K562 (cell line): Measurements from ENCODE around the gene MATK. TPM values are rescaled to one million over a fixed set of nuclear protein-coding genes. Genes with fewer than 3 reads are reported as not detected.

Experiments used
- ATAC-seq: fragments of 200-7000 bp; cut with Tn5 transposase; 3 replicates; pipeline ENCODE4 v1.9.1; 2020; ENCODE audit warnings: moderate library complexity
- BruUV-seq: library from RNA; stranded (reverse); fragments of 400-500 nt; replicated peaks from 2 replicates; lab custom pipeline; 2021; lab: Mats Ljungman, UMichigan
- CTCF ChIA-PET: fragments of 300-600 bp; formaldehyde crosslinking; extraction: SDS; loops from one replicate; lab custom pipeline; 2021; ENCODE audit warnings: low intra/inter-chr PET ratio; lab: Yijun Ruan, JAX
- POLR2A ChIA-PET: fragments of 300-600, 350-650 bp; sonication (Branson Sonifier 250); formaldehyde crosslinking; extraction: SDS; loops from one replicate; lab custom pipeline; 2021; ENCODE audit warnings: antibody characterized with exemption, inconsistent platforms; lab: Yijun Ruan, JAX
- DNase-seq, 4 experiments: peaks; one replicate each; pipeline versions ENCODE4 v3.0.0 to v3.0.0-alpha.2; 2011 to 2018; ENCODE audit warnings: low spot score in 3 of 4, mixed read lengths in 3 of 4; ENCODE audit errors: extremely low read depth in 1 of 4
- FAIRE-seq: peaks from 2 replicates; lab custom pipeline; 2011; peaks lifted over from hg19 to GRCh38; lab: Jason Lieb, UNC
- H2AFZ ChIP-seq: 2 replicates; pipeline ENCODE4 v1.6.0; 2011; ENCODE audit warnings: low read depth, low read length, control low read depth, inconsistent platforms
- H3K27ac ChIP-seq: fragments of 200-600 bp; 3 replicates; pipeline ENCODE4 v1.8.0; 2011; ENCODE audit warnings: low read depth, mild to moderate bottlenecking, control low read depth, inconsistent platforms, low read length, moderate library complexity, mixed read lengths; ENCODE audit errors: extremely low read depth
- H3K27me3 ChIP-seq, 2 experiments: fragments of 300-600 bp in 1 of 2; 2 replicates in 1 of 2; 3 replicates in 1 of 2; pipeline versions ENCODE4 v1.6.0 to v1.8.0; 2011; ENCODE audit warnings: inconsistent platforms in 2 of 2, low read length in 2 of 2, mild to moderate bottlenecking in 1 of 2, mixed read lengths in 1 of 2, moderate library complexity in 1 of 2; ENCODE audit not compliant: control insufficient read depth in 2 of 2, insufficient read depth in 2 of 2
- H3K36me3 ChIP-seq: fragments of 300-600 bp; 3 replicates; pipeline ENCODE4 v1.8.0; 2011; ENCODE audit warnings: mild to moderate bottlenecking, low read length, inconsistent platforms; ENCODE audit not compliant: control insufficient read depth, insufficient read depth
- H3K4me1 ChIP-seq, 2 experiments: fragments of 200-600 bp in 1 of 2; replicated peaks in 1 of 2; 2 replicates in 1 of 2; 3 replicates in 1 of 2; pipeline versions ENCODE4 v1.5.1 to v1.8.0; 2011; ENCODE audit warnings: inconsistent platforms in 2 of 2, low read length in 2 of 2, mild to moderate bottlenecking in 1 of 2, mixed read lengths in 1 of 2, moderate library complexity in 1 of 2; ENCODE audit not compliant: control insufficient read depth in 2 of 2, insufficient read depth in 2 of 2
- H3K4me2 ChIP-seq: 2 replicates; pipeline ENCODE4 v1.6.1; 2011; ENCODE audit warnings: low read length, control low read depth, inconsistent platforms, mixed read lengths; ENCODE audit not compliant: insufficient read depth
- H3K4me3 ChIP-seq: fragments of 200-600 bp; sonication (generic), shearing (Covaris generic); 2 replicates; pipeline ENCODE4 v1.5.1; 2016; ENCODE audit warnings: control low read depth, inconsistent platforms
- H3K79me2 ChIP-seq: fragments of 200-600 bp; 3 replicates; pipeline ENCODE4 v1.8.0; 2011; ENCODE audit warnings: low read length, inconsistent platforms; ENCODE audit not compliant: control insufficient read depth, insufficient read depth
- H3K9ac ChIP-seq, 2 experiments: 2 replicates each; pipeline versions ENCODE4 v1.6.0 to v1.6.1; 2011; ENCODE audit warnings: low read depth in 2 of 2, low read length in 2 of 2, control low read depth in 1 of 2, inconsistent platforms in 1 of 2, mild to moderate bottlenecking in 1 of 2, mixed read lengths in 1 of 2; ENCODE audit not compliant: insufficient read depth in 1 of 2
- H3K9me1 ChIP-seq: one replicate; pipeline ENCODE4 v1.6.0; 2011; ENCODE audit warnings: inconsistent platforms, mild to moderate bottlenecking, low read length, moderate library complexity; ENCODE audit not compliant: control insufficient read depth, insufficient read depth
- H3K9me3 ChIP-seq: replicated peaks from 2 replicates; pipeline ENCODE4 v1.5.1; 2011; ENCODE audit warnings: low read depth, low read length, inconsistent platforms; ENCODE audit not compliant: control insufficient read depth, insufficient read depth
- H4K20me1 ChIP-seq: replicated peaks from 2 replicates; pipeline ENCODE4 v1.6.1; 2011; ENCODE audit warnings: low read length, inconsistent platforms, mixed read lengths; ENCODE audit not compliant: control insufficient read depth, insufficient read depth
- BCOR ChIP-seq: fragments of 450-650 bp; IDR thresholded peaks from 2 replicates; pipeline ENCODE4 v1.6.1; 2016
- GATA2 ChIP-seq: sonication (generic); formaldehyde crosslinking; IDR thresholded peaks from 2 replicates; pipeline ENCODE4 v1.4.0; 2020; ENCODE audit warnings: mild to moderate bottlenecking, missing genetic modification reagents
- HIVEP1 ChIP-seq: fragments of 250-450 bp; sonication (Bioruptor Pico); IDR thresholded peaks from 2 replicates; pipeline ENCODE4 v1.4.0; 2020; ENCODE audit warnings: mild to moderate bottlenecking
- KDM1A ChIP-seq, 2 experiments: fragments of 450-650 bp; IDR thresholded peaks; 2 replicates each; pipeline ENCODE4 v1.6.1; 2016; ENCODE audit warnings: mild to moderate bottlenecking in 2 of 2
- SNRNP70 ChIP-seq: fragments of 200-400 bp; formaldehyde crosslinking; optimal IDR thresholded peaks from 2 replicates; pipeline ENCODE3; 2017; ENCODE audit warnings: low read depth, low read length
- ZBTB1 ChIP-seq: sonication (generic); formaldehyde crosslinking; IDR thresholded peaks from 2 replicates; pipeline ENCODE4 v1.8.1; 2023; ENCODE audit warnings: missing genetic modification reagents, low read depth, mild to moderate bottlenecking, borderline replicate concordance
- ZFP36 ChIP-seq: fragments of 150-350 bp; IDR thresholded peaks from 2 replicates; pipeline ENCODE4 v1.6.1; 2018; ENCODE audit warnings: low read length, low read depth; ENCODE audit not compliant: partially characterized antibody
- ZNF12 ChIP-seq: sonication (generic); formaldehyde crosslinking; IDR thresholded peaks from 2 replicates; pipeline ENCODE4 v1.4.0; 2020; ENCODE audit warnings: mild to moderate bottlenecking, missing genetic modification reagents
- ZNF224 ChIP-seq: sonication (generic); formaldehyde crosslinking; IDR thresholded peaks from 2 replicates; pipeline ENCODE4 v1.8.0; 2022; ENCODE audit warnings: mild to moderate bottlenecking, missing genetic modification reagents
- ZNF436 ChIP-seq: fragments of 250-450, 450-650 bp; sonication (Bioruptor Pico); formaldehyde crosslinking; IDR thresholded peaks from 2 replicates; pipeline ENCODE4 v1.7.0; 2020; ENCODE audit warnings: mild to moderate bottlenecking
- ZNF507 ChIP-seq: conservative IDR thresholded peaks from 2 replicates; pipeline ENCODE4 v1.6.1; 2017; ENCODE audit warnings: missing genetic modification characterization, missing compliant biosample characterization
- WGBS: fragments of 100-300 bp; shearing (Covaris generic); methylation state at CpG from one replicate; pipeline ENCODE4 v1.1.6; 2016; ENCODE audit warnings: low coverage, mixed read lengths; ENCODE audit not compliant: insufficient coverage; ENCODE audit errors: missing lambda C conversion rate; 5-methylcytosine and 5-hydroxymethylcytosine counted together
- in situ Hi-C: fragments of 300-500 bp; cut with MboI; formaldehyde crosslinking; loops from 4 replicates; pipeline ENCODE4 v1.15.0; 2018; ENCODE audit warnings: inconsistent platforms, mixed read lengths
- intact Hi-C: fragments of 100-400 bp; cut with micrococcal nuclease; formaldehyde crosslinking; loops from 2 replicates; pipeline ENCODE4 v1.14.2; 2022
- polyA plus RNA-seq, 8 experiments: library from polyadenylated mRNA; depleted of rRNA in 4 of 8; stranded (reverse) in 5 of 8; unstranded in 3 of 8; fragments of >200 nt; fragmentation: Nextera tagmentation in 2 of 8; fragmentation: Illumina TruSeq in 1 of 8; extraction: Ambion mirVana in 2 of 8; extraction: Trizol in 1 of 8; gene quantifications; 2 replicates each; pipeline versions ENCODE4 v1.2.1 to v1.2.3, GENCODE V29; 2011 to 2014; ENCODE audit warnings: inconsistent platforms in 1 of 8, missing spikeins in 1 of 8
- total RNA-seq, 7 experiments: library from RNA; depleted of rRNA in 6 of 7; stranded (reverse); fragments of >200 nt in 6 of 7; fragmentation: Illumina TruSeq in 2 of 7; extraction: Trizol in 2 of 7; gene quantifications; 2 replicates each; pipeline versions ENCODE4 v1.2.1 to v1.2.3, GENCODE V29; 2011 to 2021; ENCODE audit warnings: low replicate concordance in 1 of 7
- TF ChIP-seq, protein P1 (sequence below): IDR thresholded peaks from 3 replicates; pipeline ENCODE4 v1.6.1; 2011; ENCODE audit warnings: borderline replicate concordance, mild to moderate bottlenecking, moderate library complexity; ENCODE audit not compliant: insufficient read length; ENCODE audit errors: extremely low read depth

MATK gene
- total and polyA plus RNA-seq, 9 of the 15 experiments (the other 6 are each of a cell fraction or from before 2014, with no cell fraction given): 0.08 to 41.5 (median 21.4) TPM

DNA sequence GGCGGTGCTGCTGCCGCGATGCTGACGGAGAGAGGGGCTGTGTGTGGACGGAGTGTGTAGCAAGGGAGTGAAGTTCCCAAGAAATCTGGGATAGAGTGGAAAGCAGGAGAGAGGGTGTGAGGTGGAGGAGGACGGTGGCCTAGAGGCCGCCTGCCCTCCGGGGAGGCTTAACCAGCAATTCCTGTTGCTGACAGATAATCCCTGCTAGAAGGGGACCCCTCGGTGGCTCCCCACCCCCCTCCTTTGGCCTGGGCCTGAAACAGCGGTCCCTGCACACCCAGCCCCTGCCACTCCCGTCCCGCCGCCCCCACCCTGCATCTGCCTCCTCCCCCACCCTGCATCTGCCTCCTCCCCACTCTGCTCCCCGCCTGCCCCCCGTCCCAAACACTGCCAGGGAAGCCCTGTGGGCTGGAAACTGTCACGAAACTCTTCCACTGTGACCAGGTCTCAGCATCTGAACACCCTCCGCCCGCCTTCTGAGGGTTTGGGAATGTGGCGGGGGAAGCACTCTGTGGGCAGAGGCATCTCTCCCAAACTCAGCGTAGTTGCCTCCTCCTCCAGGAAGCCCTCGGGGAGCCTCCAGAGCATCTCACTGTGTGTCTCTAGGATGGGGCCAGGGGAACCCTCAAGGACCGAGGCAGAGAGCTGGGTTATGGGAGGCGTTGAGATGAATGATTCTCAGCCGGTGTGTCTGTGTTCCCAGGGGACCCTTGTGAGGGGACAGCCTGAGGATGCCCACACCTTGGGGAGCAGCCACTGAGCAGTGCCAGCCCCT, 17.1 kb upstream of the MATK start:
- H4K20me1 ChIP-seq: no peaks in the 10 kb centered on the region
- no peak for DNase-seq
- no peaks in the 10 kb centered on the region for H3K79me2 ChIP-seq
- no peaks in the 10 kb centered on the region for H3K36me3 ChIP-seq
- no peak overlapping the region for H3K27ac ChIP-seq
- POLR2A ChIA-PET: interaction anchor here (0.6 kb wide), 1 partner anchor 52 kb away, joined by 3 read pairs; no protein-coding TSS in a partner anchor
- BruUV-seq: no TSS peak
- ATAC-seq: no peak
- no peak overlapping the region for H3K4me2 ChIP-seq
- peak; percentile 43 to 48; a peak in 2 of 4 replicates for TF ChIP-seq KDM1A (IDR thresholded peaks at IDR 0.05)
- TF ChIP-seq ZNF436: peak; percentile 64; the same call in 1 of the 2 replicates
- TF ChIP-seq BCOR: peak; percentile 48; the same call in 1 of the 2 replicates
- no peak for TF ChIP-seq SNRNP70
- no peak for TF ChIP-seq ZBTB1
- TF ChIP-seq ZFP36: peak; percentile 98
- no peak for TF ChIP-seq ZNF224 (CRISPR knock-in tag)
- TF ChIP-seq, protein P1, sequence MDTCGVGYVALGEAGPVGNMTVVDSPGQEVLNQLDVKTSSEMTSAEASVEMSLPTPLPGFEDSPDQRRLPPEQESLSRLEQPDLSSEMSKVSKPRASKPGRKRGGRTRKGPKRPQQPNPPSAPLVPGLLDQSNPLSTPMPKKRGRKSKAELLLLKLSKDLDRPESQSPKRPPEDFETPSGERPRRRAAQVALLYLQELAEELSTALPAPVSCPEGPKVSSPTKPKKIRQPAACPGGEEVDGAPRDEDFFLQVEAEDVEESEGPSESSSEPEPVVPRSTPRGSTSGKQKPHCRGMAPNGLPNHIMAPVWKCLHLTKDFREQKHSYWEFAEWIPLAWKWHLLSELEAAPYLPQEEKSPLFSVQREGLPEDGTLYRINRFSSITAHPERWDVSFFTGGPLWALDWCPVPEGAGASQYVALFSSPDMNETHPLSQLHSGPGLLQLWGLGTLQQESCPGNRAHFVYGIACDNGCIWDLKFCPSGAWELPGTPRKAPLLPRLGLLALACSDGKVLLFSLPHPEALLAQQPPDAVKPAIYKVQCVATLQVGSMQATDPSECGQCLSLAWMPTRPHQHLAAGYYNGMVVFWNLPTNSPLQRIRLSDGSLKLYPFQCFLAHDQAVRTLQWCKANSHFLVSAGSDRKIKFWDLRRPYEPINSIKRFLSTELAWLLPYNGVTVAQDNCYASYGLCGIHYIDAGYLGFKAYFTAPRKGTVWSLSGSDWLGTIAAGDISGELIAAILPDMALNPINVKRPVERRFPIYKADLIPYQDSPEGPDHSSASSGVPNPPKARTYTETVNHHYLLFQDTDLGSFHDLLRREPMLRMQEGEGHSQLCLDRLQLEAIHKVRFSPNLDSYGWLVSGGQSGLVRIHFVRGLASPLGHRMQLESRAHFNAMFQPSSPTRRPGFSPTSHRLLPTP: peak; percentile 19
- no peak for TF ChIP-seq GATA2 (CRISPR knock-in tag)
- no peak for TF ChIP-seq HIVEP1
- TF ChIP-seq ZNF12: no peak
- TF ChIP-seq ZNF507: no peak
- in situ Hi-C loops (no loop called here), intact Hi-C loops (no loop called here)
- H3K9me1 ChIP-seq: no peaks in the 10 kb centered on the region
- no peak for FAIRE-seq
- no peak overlapping the region for H2AFZ ChIP-seq
- no peak overlapping the region for H3K4me3 ChIP-seq
- H3K27me3 ChIP-seq: peaks cover 20 to 33% of the 10 kb centered on the region in 2 experiments; a peak in 4 of 5 replicates
- H3K4me1 ChIP-seq: peaks cover 0 to 35% of the 10 kb centered on the region in 2 experiments; a peak in 3 of 5 replicates
- peaks cover 7% of the 10 kb centered on the region for H3K9me3 ChIP-seq
- CTCF ChIA-PET: no interaction called here
- WGBS: 32% methylated on average over 19 of the region's 24 CpGs
- H3K9ac ChIP-seq: no peak overlapping the region
